ENCODE data around the gene CUL4A. TPM values are rescaled to one million over a fixed set of nuclear protein-coding genes. Genes with fewer than 3 reads are reported as not detected.

CUL4A gene
- total RNA-seq, 1 donor from 2014 or later: 122 TPM

GRCh38 chr13:113292021-113292862 lies 82.8 kb downstream of the CUL4A start:
- peaks cover 19% of the 10 kb centered on the region for H3K4me1 ChIP-seq
- peaks cover 45% of the 10 kb centered on the region for H3K27me3 ChIP-seq (ENCODE audit: low read depth)
- no peaks in the 10 kb centered on the region for H3K36me3 ChIP-seq
- no peaks in the 10 kb centered on the region for H3K9me3 ChIP-seq (replicated peaks)
- intact Hi-C loops (cut with micrococcal nuclease): no loop called here
- DNase-seq: peak; percentile 28
- TF ChIP-seq, protein P1, sequence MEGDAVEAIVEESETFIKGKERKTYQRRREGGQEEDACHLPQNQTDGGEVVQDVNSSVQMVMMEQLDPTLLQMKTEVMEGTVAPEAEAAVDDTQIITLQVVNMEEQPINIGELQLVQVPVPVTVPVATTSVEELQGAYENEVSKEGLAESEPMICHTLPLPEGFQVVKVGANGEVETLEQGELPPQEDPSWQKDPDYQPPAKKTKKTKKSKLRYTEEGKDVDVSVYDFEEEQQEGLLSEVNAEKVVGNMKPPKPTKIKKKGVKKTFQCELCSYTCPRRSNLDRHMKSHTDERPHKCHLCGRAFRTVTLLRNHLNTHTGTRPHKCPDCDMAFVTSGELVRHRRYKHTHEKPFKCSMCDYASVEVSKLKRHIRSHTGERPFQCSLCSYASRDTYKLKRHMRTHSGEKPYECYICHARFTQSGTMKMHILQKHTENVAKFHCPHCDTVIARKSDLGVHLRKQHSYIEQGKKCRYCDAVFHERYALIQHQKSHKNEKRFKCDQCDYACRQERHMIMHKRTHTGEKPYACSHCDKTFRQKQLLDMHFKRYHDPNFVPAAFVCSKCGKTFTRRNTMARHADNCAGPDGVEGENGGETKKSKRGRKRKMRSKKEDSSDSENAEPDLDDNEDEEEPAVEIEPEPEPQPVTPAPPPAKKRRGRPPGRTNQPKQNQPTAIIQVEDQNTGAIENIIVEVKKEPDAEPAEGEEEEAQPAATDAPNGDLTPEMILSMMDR (IDR thresholded peaks at IDR 0.05; ENCODE audit: borderline replicate concordance): no peak
- peak overlapping the region; percentile 49 for H3K4me3 ChIP-seq
- H3K27ac ChIP-seq (replicated peaks): no peak overlapping the region

- no peak for DNase-seq
- intact Hi-C loops (cut with micrococcal nuclease): no loop called here
- TF ChIP-seq, protein P1 (IDR thresholded peaks at IDR 0.05; ENCODE audit: borderline replicate concordance): no peak
- H3K36me3 ChIP-seq: no peaks in the 10 kb centered on the region
- H3K4me1 ChIP-seq: peaks cover 33% of the 10 kb centered on the region
- no peak overlapping the region for H3K4me3 ChIP-seq
- no peak overlapping the region for H3K27ac ChIP-seq (replicated peaks)
- peaks cover 36% of the 10 kb centered on the region for H3K27me3 ChIP-seq (ENCODE audit: low read depth)
- no peaks in the 10 kb centered on the region for H3K9me3 ChIP-seq (replicated peaks)
Observed at GRCh38 chr13:113293686-113294085, 84.3 kb downstream of the CUL4A start.

DNA sequence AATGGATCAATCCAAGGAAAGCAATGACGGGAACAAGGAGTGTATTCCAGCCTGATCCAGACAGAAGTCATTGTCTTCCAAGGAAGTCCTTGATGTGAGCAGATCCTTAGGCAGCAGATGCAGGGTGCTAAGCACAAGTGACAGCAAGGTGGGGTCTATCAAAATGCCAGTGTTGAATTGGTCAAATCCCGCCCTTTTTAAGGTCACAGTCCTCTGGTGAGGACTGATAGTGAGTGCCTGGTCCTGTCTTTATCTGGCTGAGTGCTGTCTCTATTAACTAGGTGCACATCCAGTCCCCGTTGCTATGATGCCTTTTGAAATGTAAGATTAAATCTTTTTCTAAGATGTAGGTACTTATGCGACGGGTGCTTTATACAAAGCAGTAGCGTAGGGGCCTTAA lies 86.4 kb downstream of the CUL4A start:
- H3K27ac ChIP-seq (replicated peaks): no peak overlapping the region
- H3K4me1 ChIP-seq: peaks cover 48% of the 10 kb centered on the region
- H3K4me3 ChIP-seq: peak overlapping the region; percentile 99
- no peaks in the 10 kb centered on the region for H3K36me3 ChIP-seq
- H3K27me3 ChIP-seq (ENCODE audit: low read depth): peaks cover 15% of the 10 kb centered on the region
- TF ChIP-seq, protein P1 (IDR thresholded peaks at IDR 0.05; ENCODE audit: borderline replicate concordance): no peak
- no peaks in the 10 kb centered on the region for H3K9me3 ChIP-seq (replicated peaks)
- intact Hi-C loops (cut with micrococcal nuclease): no loop called here
- no peak for DNase-seq

GRCh38 chr13:113296823-113297369 lies 87.5 kb downstream of the CUL4A start, which contains the start of gene LAMP1:
Gene LAMP1 (plus strand): TSS chr13:113297239. CDS start chr13:113297435, 196 bp downstream.
- H3K27ac ChIP-seq (replicated peaks): peak within 1 kb of the TSS; percentile 93
- H3K4me1 ChIP-seq: peaks cover 44% of the 10 kb centered on the region
- intact Hi-C loops (cut with micrococcal nuclease): no loop called here

GRCh38 chr13:113297370-113298042 lies 88.1 kb downstream of the CUL4A start:
- intact Hi-C loops (cut with micrococcal nuclease): no loop called here
- Histone ChIP-seq H3K4me3 (peak overlapping the region; percentile 99), H3K4me1 (peaks cover 41% of the 10 kb centered on the region), H3K36me3 (no peaks in the 10 kb centered on the region), H3K9me3 (replicated peaks) (no peaks in the 10 kb centered on the region), H3K27ac (replicated peaks) (peak overlapping the region; percentile 93), H3K27me3 (ENCODE audit: low read depth) (no peaks in the 10 kb centered on the region)
- TF ChIP-seq, protein P1 (IDR thresholded peaks at IDR 0.05; ENCODE audit: borderline replicate concordance): no peak
- DNase-seq: no peak

More at GRCh38 chr13:113296823-113297369, 87.5 kb downstream of the CUL4A start, which contains the start of gene LAMP1:
- no peaks in the 10 kb centered on the region for H3K36me3 ChIP-seq
- H3K4me3 ChIP-seq: peak within 1 kb of the TSS; percentile 99
- TF ChIP-seq, protein P1 (IDR thresholded peaks at IDR 0.05; ENCODE audit: borderline replicate concordance): no peak
- no peaks in the 10 kb centered on the region for H3K9me3 ChIP-seq (replicated peaks)
- peak; percentile 99 for DNase-seq
- H3K27me3 ChIP-seq (ENCODE audit: low read depth): peaks cover 4% of the 10 kb centered on the region

All from left ventricle myocardium inferior (tissue), 1 donor.